ENCODE measurements around the gene DCXR. TPM values are rescaled to one million over a fixed set of nuclear protein-coding genes. Genes with fewer than 3 reads are reported as not detected.

Gene DCXR
- total and polyA plus RNA-seq, 2 of the 13 experiments (the other 11 are each of a cell fraction or from before 2014, with no cell fraction given) = 287 to 311 TPM

- TF ChIP-seq ZBTB38 (CRISPR knock-in tag; IDR thresholded peaks at IDR 0.05) (peak; percentile 97), ZNF136 (CRISPR knock-in tag; IDR thresholded peaks at IDR 0.05; ENCODE audit: low read depth) (no peak), ZMAT3 (CRISPR knock-in tag; conservative IDR thresholded peaks at IDR 0.05) (no peak), JUND (CRISPR knock-in tag; IDR thresholded peaks at IDR 0.05) (no peak), ZNF326 (CRISPR knock-in tag; IDR thresholded peaks at IDR 0.05; ENCODE audit: borderline replicate concordance) (no peak), SNAI1 (CRISPR knock-in tag; IDR thresholded peaks at IDR 0.05; ENCODE audit: borderline replicate concordance) (no peak), EED (CRISPR knock-in tag; IDR thresholded peaks at IDR 0.05) (no peak), TFDP2 (CRISPR knock-in tag; IDR thresholded peaks at IDR 0.05) (0 out of 2 replicates have a peak, but pooled peaks have one; percentile 10), XBP1 (CRISPR knock-in tag; IDR thresholded peaks at IDR 0.05) (no peak), PRPF4 (IDR thresholded peaks at IDR 0.05; ENCODE audit: low read depth, low read length, poor library complexity, severe bottlenecking) (no peak), ZNF12 (CRISPR knock-in tag; IDR thresholded peaks at IDR 0.05) (no peak), ZFY (CRISPR knock-in tag; IDR thresholded peaks at IDR 0.05) (no peak; the same call in none of the 2 replicates), SNAPC2 (CRISPR knock-in tag; IDR thresholded peaks at IDR 0.05) (0 out of 2 replicates have a peak, but pooled peaks have one; percentile 63), PTBP1 (IDR thresholded peaks at IDR 0.05; ENCODE audit: low read depth, low read length, poor library complexity, severe bottlenecking) (no peak), KDM4B (CRISPR knock-in tag; IDR thresholded peaks at IDR 0.05) (no peak), ZC3H4 (CRISPR knock-in tag; IDR thresholded peaks at IDR 0.05; ENCODE audit: borderline replicate concordance) (peak; percentile 92), ZNF572 (CRISPR knock-in tag; IDR thresholded peaks at IDR 0.05) (0 out of 2 replicates have a peak, but pooled peaks have one; percentile 53), ZNF138 (CRISPR knock-in tag; IDR thresholded peaks at IDR 0.05; ENCODE audit: low read depth) (peak; percentile 34; the same call in 1 of the 2 replicates)
- TF ChIP-seq, protein P1, sequence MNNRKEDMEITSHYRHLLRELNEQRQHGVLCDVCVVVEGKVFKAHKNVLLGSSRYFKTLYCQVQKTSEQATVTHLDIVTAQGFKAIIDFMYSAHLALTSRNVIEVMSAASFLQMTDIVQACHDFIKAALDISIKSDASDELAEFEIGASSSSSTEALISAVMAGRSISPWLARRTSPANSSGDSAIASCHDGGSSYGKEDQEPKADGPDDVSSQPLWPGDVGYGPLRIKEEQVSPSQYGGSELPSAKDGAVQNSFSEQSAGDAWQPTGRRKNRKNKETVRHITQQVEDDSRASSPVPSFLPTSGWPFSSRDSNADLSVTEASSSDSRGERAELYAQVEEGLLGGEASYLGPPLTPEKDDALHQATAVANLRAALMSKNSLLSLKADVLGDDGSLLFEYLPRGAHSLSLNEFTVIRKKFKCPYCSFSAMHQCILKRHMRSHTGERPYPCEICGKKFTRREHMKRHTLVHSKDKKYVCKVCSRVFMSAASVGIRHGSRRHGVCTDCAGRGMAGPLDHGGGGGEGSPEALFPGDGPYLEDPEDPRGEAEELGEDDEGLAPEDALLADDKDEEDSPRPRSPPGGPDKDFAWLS (CRISPR knock-in tag; IDR thresholded peaks at IDR 0.05; ENCODE audit: borderline replicate concordance) = 0 out of 2 replicates have a peak, but pooled peaks have one; percentile 84
- TF ChIP-seq, protein P2, sequence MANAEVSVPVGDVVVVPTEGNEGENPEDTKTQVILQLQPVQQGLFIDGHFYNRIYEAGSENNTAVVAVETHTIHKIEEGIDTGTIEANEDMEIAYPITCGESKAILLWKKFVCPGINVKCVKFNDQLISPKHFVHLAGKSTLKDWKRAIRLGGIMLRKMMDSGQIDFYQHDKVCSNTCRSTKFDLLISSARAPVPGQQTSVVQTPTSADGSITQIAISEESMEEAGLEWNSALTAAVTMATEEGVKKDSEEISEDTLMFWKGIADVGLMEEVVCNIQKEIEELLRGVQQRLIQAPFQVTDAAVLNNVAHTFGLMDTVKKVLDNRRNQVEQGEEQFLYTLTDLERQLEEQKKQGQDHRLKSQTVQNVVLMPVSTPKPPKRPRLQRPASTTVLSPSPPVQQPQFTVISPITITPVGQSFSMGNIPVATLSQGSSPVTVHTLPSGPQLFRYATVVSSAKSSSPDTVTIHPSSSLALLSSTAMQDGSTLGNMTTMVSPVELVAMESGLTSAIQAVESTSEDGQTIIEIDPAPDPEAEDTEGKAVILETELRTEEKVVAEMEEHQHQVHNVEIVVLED (CRISPR knock-in tag; IDR thresholded peaks at IDR 0.05; ENCODE audit: borderline replicate concordance) = no peak
These were observed 38.6 kb downstream of the DCXR start (continued) for GRCh38 chr17:81998691-81999438.
